Neuronal stem cell (in vitro differentiated cells): ENCODE data around the gene NQO2. TPM values are rescaled to one million over a fixed set of nuclear protein-coding genes. Genes with fewer than 3 reads are reported as not detected.

ENCODE experiments used
- DNase-seq: peaks from one replicate; pipeline ENCODE4 v3.0.0-alpha.2; 2013; ENCODE audit warnings: low spot score
- H2AFZ ChIP-seq: one replicate; pipeline ENCODE4 v1.6.1; 2013; ENCODE audit warnings: mild to moderate bottlenecking, low read length, inconsistent platforms
- H2AK5ac ChIP-seq: 2 replicates; pipeline ENCODE4 v1.6.1; 2013; ENCODE audit warnings: low read depth, mild to moderate bottlenecking, inconsistent platforms, low read length, moderate library complexity, mixed read lengths
- H2BK120ac ChIP-seq: 2 replicates; pipeline ENCODE4 v1.6.1; 2013; ENCODE audit warnings: low read depth, mild to moderate bottlenecking, inconsistent platforms, low read length, moderate library complexity, mixed read lengths
- H2BK12ac ChIP-seq: one replicate; pipeline ENCODE4 v1.6.1; 2013; ENCODE audit warnings: low read length, inconsistent platforms
- H2BK15ac ChIP-seq: 2 replicates; pipeline ENCODE4 v1.6.1; 2013; ENCODE audit warnings: mild to moderate bottlenecking, low read length, inconsistent platforms, mixed read lengths
- H2BK5ac ChIP-seq: one replicate; pipeline ENCODE4 v1.6.1; 2013; ENCODE audit warnings: inconsistent platforms, mild to moderate bottlenecking, low read length, moderate library complexity
- H3K14ac ChIP-seq: one replicate; pipeline ENCODE4 v1.6.1; 2013; ENCODE audit warnings: low read length, inconsistent platforms
- H3K18ac ChIP-seq: 2 replicates; pipeline ENCODE4 v1.6.1; 2013; ENCODE audit warnings: low read length, inconsistent platforms
- H3K23ac ChIP-seq: 2 replicates; pipeline ENCODE4 v1.6.1; 2013; ENCODE audit warnings: low read depth, mild to moderate bottlenecking, mixed read lengths, low read length, inconsistent platforms; ENCODE audit not compliant: poor library complexity
- H3K27ac ChIP-seq: replicated peaks from 3 replicates; pipeline ENCODE4 v1.5.1; 2013; ENCODE audit warnings: low read length, inconsistent platforms
- H3K27me3 ChIP-seq, 3 experiments: 2 replicates each; pipeline ENCODE4 v1.6.1; 2013; ENCODE audit warnings: low read length in 3 of 3, mild to moderate bottlenecking in 2 of 3, inconsistent platforms in 1 of 3, low read depth in 1 of 3, mixed read lengths in 1 of 3, moderate library complexity in 1 of 3; ENCODE audit not compliant: control insufficient read depth in 3 of 3, insufficient read depth in 3 of 3
- H3K36me3 ChIP-seq, 2 donors: replicated peaks in 1 of 2; 2 replicates each; pipeline ENCODE4 v1.6.1; 2013; ENCODE audit warnings: low read length in 2 of 2; ENCODE audit not compliant: control insufficient read depth in 2 of 2, insufficient read depth in 2 of 2
- H3K4ac ChIP-seq: 2 replicates; pipeline ENCODE4 v1.6.1; 2013; ENCODE audit warnings: inconsistent platforms, mild to moderate bottlenecking, low read length, moderate library complexity
- H3K4me1 ChIP-seq, 2 donors: 1 replicate in 1 of 2; 2 replicates in 1 of 2; pipeline ENCODE4 v1.6.1; 2013; ENCODE audit warnings: low read length in 2 of 2, low read depth in 1 of 2; ENCODE audit not compliant: control insufficient read depth in 2 of 2, insufficient read depth in 1 of 2
- H3K4me2 ChIP-seq: one replicate; pipeline ENCODE4 v1.6.1; 2013; ENCODE audit warnings: mild to moderate bottlenecking, low read length, inconsistent platforms; ENCODE audit not compliant: insufficient read depth, poor library complexity, severe bottlenecking
- H3K4me3 ChIP-seq, 2 donors: 2 replicates each; pipeline ENCODE4 v1.5.1; 2013; ENCODE audit warnings: low read length in 2 of 2, mild to moderate bottlenecking in 2 of 2, inconsistent platforms in 1 of 2, moderate library complexity in 1 of 2
- H3K79me1 ChIP-seq: one replicate; pipeline ENCODE4 v1.6.1; 2013; ENCODE audit warnings: low read depth, mild to moderate bottlenecking, inconsistent platforms, low read length, moderate library complexity
- H3K9ac ChIP-seq: one replicate; pipeline ENCODE4 v1.6.1; 2013; ENCODE audit warnings: mild to moderate bottlenecking, low read depth, low read length, inconsistent platforms; ENCODE audit not compliant: poor library complexity
- H3K9me3 ChIP-seq, 2 donors: replicated peaks in 1 of 2; 2 replicates each; pipeline versions ENCODE3 to v1.6.1; 2013; ENCODE audit warnings: low read length in 2 of 2, mild to moderate bottlenecking in 2 of 2, inconsistent platforms in 1 of 2, low read depth in 1 of 2, mixed read lengths in 1 of 2, moderate library complexity in 1 of 2; ENCODE audit not compliant: control insufficient read depth in 2 of 2, insufficient read depth in 1 of 2
- H4K8ac ChIP-seq: one replicate; pipeline ENCODE4 v1.6.1; 2013; ENCODE audit warnings: low read depth, mild to moderate bottlenecking, inconsistent platforms, low read length, moderate library complexity
- H4K91ac ChIP-seq: one replicate; pipeline ENCODE4 v1.6.1; 2013; ENCODE audit warnings: low read length, low read depth, mild to moderate bottlenecking, inconsistent platforms; ENCODE audit not compliant: poor library complexity
- WGBS, 2 donors: extraction: QIAGEN DNeasy Blood & Tissue Kit; methylation state at CpG; one replicate each; pipeline ENCODE4 v1.1.7; 2013; ENCODE audit warnings: missing lambda C conversion rate in 2 of 2, mixed read lengths in 1 of 2; ENCODE audit not compliant: insufficient read length in 2 of 2, insufficient replicate concordance in 1 of 2; ENCODE audit errors: extremely low coverage in 2 of 2; 5-methylcytosine and 5-hydroxymethylcytosine counted together
- polyA plus RNA-seq, 2 experiments: library from polyadenylated mRNA; stranded (reverse); fragments of 200-250 nt; gene quantifications; one replicate each; pipeline ENCODE4 v1.2.3, GENCODE V29; 2013

NQO2 gene, protein sequence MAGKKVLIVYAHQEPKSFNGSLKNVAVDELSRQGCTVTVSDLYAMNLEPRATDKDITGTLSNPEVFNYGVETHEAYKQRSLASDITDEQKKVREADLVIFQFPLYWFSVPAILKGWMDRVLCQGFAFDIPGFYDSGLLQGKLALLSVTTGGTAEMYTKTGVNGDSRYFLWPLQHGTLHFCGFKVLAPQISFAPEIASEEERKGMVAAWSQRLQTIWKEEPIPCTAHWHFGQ
- polyA plus RNA-seq (2013, experiment 1 of 2) = 28.9 TPM
- polyA plus RNA-seq (2013, experiment 2 of 2) = 28.0 TPM

DNA sequence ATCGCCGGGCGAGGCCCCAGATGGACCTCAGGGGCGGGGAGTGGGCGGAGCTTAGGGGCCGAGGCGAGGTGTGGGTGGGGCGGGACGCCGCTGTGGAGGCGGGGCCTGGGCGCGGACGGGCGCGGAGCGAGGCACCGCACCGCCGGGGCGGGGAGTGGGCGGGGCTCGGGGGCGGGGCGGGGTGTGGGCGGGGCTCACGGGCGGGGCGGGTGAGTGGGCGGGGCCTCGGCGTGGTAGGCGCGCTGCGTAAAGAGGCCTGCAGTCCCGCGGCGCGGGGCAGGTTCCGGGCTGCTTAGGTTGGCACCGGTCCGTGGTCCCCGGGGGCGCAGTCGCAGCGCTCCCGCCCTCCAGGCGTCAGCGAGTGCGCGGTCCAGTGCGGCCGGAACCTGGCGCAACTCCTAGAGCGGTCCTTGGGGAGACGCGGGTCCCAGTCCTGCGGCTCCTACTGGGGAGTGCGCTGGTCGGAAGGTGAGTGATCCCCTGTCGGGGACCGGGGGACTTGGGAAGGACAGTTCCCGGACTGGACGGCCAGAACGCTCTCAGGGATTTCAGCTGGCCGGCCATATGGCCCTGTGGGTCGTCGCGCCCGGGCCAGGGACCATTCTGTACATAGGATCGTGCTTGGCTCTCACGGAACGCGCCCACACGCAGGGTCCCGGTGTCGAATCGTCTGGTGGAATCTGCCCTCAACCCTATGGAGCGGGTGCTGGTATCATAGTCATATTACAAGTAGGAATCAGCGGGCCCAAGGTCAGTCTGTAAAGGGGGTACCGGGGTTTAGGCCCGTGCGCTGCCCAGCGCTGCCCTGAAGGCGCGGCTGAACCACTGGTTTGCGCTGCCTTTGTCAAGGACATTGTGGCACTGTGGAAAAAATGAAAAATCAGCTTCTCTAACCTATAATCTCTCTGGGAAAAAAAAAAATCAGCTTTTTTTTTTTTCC is at the start of gene NQO2:
NQO2 (plus strand) TSS at position 277 of the 940 bp plus-strand sequence. CDS start 6,659 bp downstream, outside the sequence.
- peak within 1 kb of the TSS; percentile 2 for H2BK12ac ChIP-seq
- H2AFZ ChIP-seq = peak within 1 kb of the TSS; percentile 97
- peak within 1 kb of the TSS; percentile 94 for H3K9ac ChIP-seq
- H4K91ac ChIP-seq = no peak within 1 kb of the TSS
- no peaks in the 10 kb centered on the region for H3K79me1 ChIP-seq
- no peak within 1 kb of the TSS for H4K8ac ChIP-seq
- peak within 1 kb of the TSS; percentile 2 for H2BK5ac ChIP-seq
- peak within 1 kb of the TSS; percentile 96 for H3K18ac ChIP-seq
- H3K27me3 ChIP-seq = peaks cover 0 to 7% (median 0%) of the 10 kb centered on the region in 3 experiments
- peak within 1 kb of the TSS; percentile 98 for H2AK5ac ChIP-seq
- H3K23ac ChIP-seq = peak within 1 kb of the TSS; percentile 97
- peaks cover 5 to 9% of the 10 kb centered on the region in 2 donors for H3K4me1 ChIP-seq
- H3K4ac ChIP-seq = no peak within 1 kb of the TSS
- peak within 1 kb of the TSS; percentile 40 for H2BK15ac ChIP-seq
- H3K9me3 ChIP-seq = no peaks in the 10 kb centered on the region
- no peak within 1 kb of the TSS for H2BK120ac ChIP-seq
- H3K4me2 ChIP-seq = peak within 1 kb of the TSS; percentile 95
- DNase-seq = peak; percentile 91
- peak within 1 kb of the TSS; percentile 61 to 93 for H3K4me3 ChIP-seq
- H3K14ac ChIP-seq = peak within 1 kb of the TSS; percentile 94
- peaks cover 5 to 7% of the 10 kb centered on the region in 2 donors for H3K36me3 ChIP-seq
- H3K27ac ChIP-seq = no peak within 1 kb of the TSS
- no CpG with 5 or more reads among the region's 87 CpGs for WGBS, 2 donors

DNA sequence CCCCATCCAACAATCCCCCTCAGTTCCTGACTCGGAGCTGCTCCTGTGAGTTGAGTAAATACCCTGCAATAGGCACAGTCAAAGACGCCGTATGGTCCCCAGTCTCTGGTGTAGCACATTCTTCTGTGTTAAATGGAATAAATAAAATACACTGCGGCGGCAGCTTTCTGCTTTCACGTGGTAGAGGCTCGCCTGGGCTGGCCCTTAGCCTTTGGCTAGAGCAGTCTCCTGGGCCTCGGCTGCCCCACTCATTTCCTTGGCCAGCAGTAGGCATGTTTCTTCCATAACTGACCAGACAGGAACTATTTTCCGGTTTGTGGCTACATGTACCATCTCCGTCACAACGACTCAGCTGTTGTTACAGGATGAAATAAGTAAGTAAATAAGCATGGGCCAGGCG is 49.0 kb upstream of the NQO2 start:
- DNase-seq = no peak
- WGBS, 2 donors = no CpG with 5 or more reads among the region's 12 CpGs
- H3K14ac ChIP-seq = no peak overlapping the region

DNA sequence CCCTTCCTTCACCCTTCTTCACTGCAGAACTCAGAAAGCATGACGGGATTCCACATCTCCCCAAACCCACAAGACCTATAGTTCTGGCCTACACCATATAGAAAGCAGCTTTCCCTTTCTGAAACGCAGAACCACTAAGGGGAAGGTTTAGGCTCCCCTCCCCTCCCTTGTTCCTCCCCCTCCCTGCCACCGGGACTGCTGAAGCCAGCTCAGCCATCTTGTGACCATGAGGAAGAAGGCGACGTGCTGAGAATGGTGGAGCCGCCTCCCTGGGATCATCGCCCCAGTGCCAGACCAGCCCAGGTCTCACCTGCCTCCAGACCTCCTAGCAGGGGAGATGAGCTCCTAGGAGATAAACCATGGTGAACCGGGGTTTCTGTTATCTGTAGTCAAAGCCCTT is 48.0 kb upstream of the NQO2 start:
- Histone ChIP-seq H4K8ac (no peak overlapping the region), H2AK5ac (no peak overlapping the region), H3K27ac (no peak overlapping the region), H3K14ac (no peak overlapping the region), H2BK12ac (no peak overlapping the region), H3K4me3 (no peak overlapping the region), H2AFZ (no peak overlapping the region), H2BK5ac (no peak overlapping the region), H3K23ac (no peak overlapping the region), H3K9ac (no peak overlapping the region), H3K4me2 (no peak overlapping the region), H2BK15ac (no peak overlapping the region), H4K91ac (no peak overlapping the region), H3K36me3 (no peaks in the 10 kb centered on the region), H3K79me1 (no peaks in the 10 kb centered on the region), H3K27me3 (no peaks in the 10 kb centered on the region), H3K4ac (no peak overlapping the region), H3K18ac (peak overlapping the region; percentile 62), H2BK120ac (no peak overlapping the region), H3K9me3 (no peaks in the 10 kb centered on the region), H3K4me1 (peaks cover 0 to 3% of the 10 kb centered on the region in 2 donors)
- DNase-seq = no peak
- no CpG with 5 or more reads among the region's 8 CpGs for WGBS, 2 donors

More for the DNA sequence above, 49.0 kb upstream of the NQO2 start:
- Histone ChIP-seq H2BK5ac (no peak overlapping the region), H3K4me1 (peaks cover 0 to 3% of the 10 kb centered on the region in 2 donors), H3K9me3 (no peaks in the 10 kb centered on the region), H3K18ac (no peak overlapping the region), H2BK12ac (no peak overlapping the region), H3K4me3 (no peak overlapping the region), H2BK15ac (no peak overlapping the region), H3K27ac (no peak overlapping the region), H3K23ac (no peak overlapping the region), H3K4ac (no peak overlapping the region), H4K91ac (no peak overlapping the region), H2BK120ac (no peak overlapping the region), H3K9ac (no peak overlapping the region), H4K8ac (no peak overlapping the region), H3K36me3 (no peaks in the 10 kb centered on the region), H2AFZ (no peak overlapping the region), H3K79me1 (no peaks in the 10 kb centered on the region), H3K4me2 (no peak overlapping the region), H2AK5ac (no peak overlapping the region), H3K27me3 (no peaks in the 10 kb centered on the region)
